ENCODE results near the gene HDDC3.
"Not testable (repeated sequence)": the region's sequence is repeated elsewhere in the genome, so short reads cannot be mapped to it uniquely, and the experiment has no call there.

The HDDC3 gene

GRCh38 chr15:90929246-90930019 lies 2.9 kb downstream of the HDDC3 start:
- DNase-seq = no peak

- not testable (repeated sequence) for DNase-seq
Measured at GRCh38 chr15:90928106-90928505, 4.2 kb downstream of the HDDC3 start.

- DNase-seq = not testable (repeated sequence)
Measured at GRCh38 chr15:90926766-90927165, 5.6 kb downstream of the HDDC3 start.

- DNase-seq = no peak
Measured at GRCh38 chr15:90924375-90924774, 8.0 kb downstream of the HDDC3 start.

GRCh38 chr15:90922712-90923322 lies 9.5 kb downstream of the HDDC3 start:
- not testable (repeated sequence) for DNase-seq

- no peak for DNase-seq
Measured at GRCh38 chr15:90921887-90922286, 10.5 kb downstream of the HDDC3 start.

- DNase-seq = no peak
Measured at GRCh38 chr15:90918835-90919234, 13.5 kb downstream of the HDDC3 start.

GRCh38 chr15:90918034-90918788 lies 14.1 kb downstream of the HDDC3 start:
- no peak for DNase-seq

- no peak for DNase-seq
Measured at GRCh38 chr15:90917569-90917968, 14.8 kb downstream of the HDDC3 start.

- no peak for DNase-seq
Measured at GRCh38 chr15:90916461-90916860, 15.9 kb downstream of the HDDC3 start.

GRCh38 chr15:90915808-90916440 lies 16.4 kb downstream of the HDDC3 start:
- no peak for DNase-seq

GRCh38 chr15:90915216-90915807 lies 17.0 kb downstream of the HDDC3 start:
- no peak for DNase-seq

GRCh38 chr15:90914305-90915080 lies 17.9 kb downstream of the HDDC3 start:
- DNase-seq = no peak

GRCh38 chr15:90913398-90913944 lies 18.9 kb downstream of the HDDC3 start:
- DNase-seq = no peak

GRCh38 chr15:90912770-90913075 lies 19.6 kb downstream of the HDDC3 start:
- no peak for DNase-seq

- DNase-seq = no peak
Measured at GRCh38 chr15:90911906-90912769, 20.2 kb downstream of the HDDC3 start.

GRCh38 chr15:90911302-90911623 lies 21.1 kb downstream of the HDDC3 start:
- no peak for DNase-seq

GRCh38 chr15:90910441-90911301 lies 21.7 kb downstream of the HDDC3 start:
- no peak for DNase-seq

- DNase-seq = no peak
Measured at GRCh38 chr15:90909976-90910375, 22.4 kb downstream of the HDDC3 start.

GRCh38 chr15:90909449-90909848 lies 22.9 kb downstream of the HDDC3 start:
- DNase-seq = not testable (repeated sequence)

Data from GOT3 (cell line).